ENCODE measurements around the gene PARD6B. TPM values are rescaled to one million over a fixed set of nuclear protein-coding genes. Genes with fewer than 3 reads are reported as not detected.

Gene PARD6B
- total RNA-seq, 1 experiment from 2014 or later = 153 TPM

GRCh38 chr20:50728486-50728980 lies 2.8 kb upstream of the PARD6B start:
- H3K9me3 Mint-ChIP-seq (ENCODE audit: unreplicated experiment) = no peaks in the 10 kb centered on the region
- intact Hi-C loops (cut with micrococcal nuclease; ENCODE audit: unreplicated experiment) = no loop called here
- no peak for TF ChIP-seq CTCF (IDR thresholded peaks at IDR 0.05; ENCODE audit: insufficient read depth in 1 of 2, low read depth in 1 of 2, low read length in 1 of 2, severe bottlenecking in 1 of 2, unreplicated experiment in 1 of 2)
- no peak overlapping the region for H3K4me3 ChIP-seq (ENCODE audit: low read depth, low read length)
- CTCF ChIA-PET = interaction anchor here (0.7 to 3.6 kb wide), 14 partner anchors 12 to 140 kb away, joined by 3 to 31 read pairs (median 4); partner anchors contain the start of gene BCAS4
- BruUV-seq (replicated peaks) = no TSS peak
- H3K27me3 Mint-ChIP-seq (ENCODE audit: insufficient read depth, unreplicated experiment) = no peaks in the 10 kb centered on the region
- no peak for DNase-seq
- H3K4me3 Mint-ChIP-seq (ENCODE audit: unreplicated experiment) = peak overlapping the region; percentile 88
- no peaks in the 10 kb centered on the region for H3K27me3 ChIP-seq (replicated peaks; ENCODE audit: control insufficient read depth, insufficient read depth, low read length)
- no peaks in the 10 kb centered on the region for H3K36me3 ChIP-seq (ENCODE audit: control insufficient read depth, insufficient read depth, low read length)
- H3K4me1 Mint-ChIP-seq (ENCODE audit: low read depth, unreplicated experiment) = peaks cover 20% of the 10 kb centered on the region
- peaks cover 64% of the 10 kb centered on the region for H3K4me1 ChIP-seq
- no peaks in the 10 kb centered on the region for H3K9me3 ChIP-seq
- H3K36me3 Mint-ChIP-seq (ENCODE audit: insufficient read depth, unreplicated experiment) = peaks cover 37% of the 10 kb centered on the region
- POLR2A ChIA-PET = interaction anchor here (0.8 to 2.1 kb wide), 3 partner anchors 11 to 62 kb away, joined by 3 to 19 read pairs (median 5); no protein-coding TSS in a partner anchor
- H3K27ac Mint-ChIP-seq (ENCODE audit: unreplicated experiment) = peak overlapping the region; percentile 96

DNA sequence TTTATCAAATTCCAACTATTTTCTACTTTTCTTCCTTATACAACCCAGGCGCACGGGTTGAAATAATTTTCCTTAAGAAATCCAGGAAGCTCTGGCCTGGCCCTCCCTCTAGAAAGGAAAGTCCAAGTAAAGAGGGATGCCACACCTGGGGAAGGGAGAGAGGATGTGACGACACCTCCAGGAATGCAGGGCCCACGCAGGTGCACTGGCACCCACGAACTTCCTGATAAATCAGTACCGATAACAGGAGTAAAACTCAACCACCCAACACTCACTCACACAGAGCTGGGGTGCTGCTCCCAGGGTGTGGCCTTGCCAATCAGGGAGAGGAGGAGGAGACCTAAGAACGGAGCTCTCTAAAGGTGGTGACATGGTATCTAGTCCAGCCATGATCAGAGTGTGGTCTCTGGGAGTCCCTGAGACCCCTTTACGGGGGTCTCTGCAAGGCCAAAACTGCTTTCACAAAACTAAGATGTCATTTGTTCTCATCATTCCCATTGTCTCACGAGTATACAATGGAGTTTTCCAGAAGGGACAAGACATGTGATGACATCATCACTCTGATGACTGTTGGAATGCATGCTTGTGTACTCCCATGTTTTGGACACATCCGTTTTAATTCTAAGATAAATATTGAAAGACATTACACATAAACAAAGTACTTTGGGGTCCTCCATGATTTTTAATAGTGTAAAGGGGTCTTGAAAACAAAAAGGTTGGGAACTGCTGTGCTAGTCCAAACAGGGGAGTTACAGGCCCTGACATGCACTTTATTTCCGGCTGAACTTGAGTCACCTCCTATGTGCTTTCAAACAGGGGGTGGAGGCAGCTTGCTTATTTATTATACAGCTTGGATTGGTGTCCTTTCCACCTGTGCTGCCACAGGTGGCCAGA lies 2.2 kb upstream of the PARD6B start:
- no peaks in the 10 kb centered on the region for H3K9me3 Mint-ChIP-seq (ENCODE audit: unreplicated experiment)
- no peaks in the 10 kb centered on the region for H3K27me3 Mint-ChIP-seq (ENCODE audit: insufficient read depth, unreplicated experiment)
- intact Hi-C loops (cut with micrococcal nuclease; ENCODE audit: unreplicated experiment) = no loop called here
- peaks cover 44% of the 10 kb centered on the region for H3K36me3 Mint-ChIP-seq (ENCODE audit: insufficient read depth, unreplicated experiment)
- no TSS peak for BruUV-seq (replicated peaks)
- no peaks in the 10 kb centered on the region for H3K27me3 ChIP-seq (replicated peaks; ENCODE audit: control insufficient read depth, insufficient read depth, low read length)
- no peaks in the 10 kb centered on the region for H3K9me3 ChIP-seq
- peak; percentile 68 to 92 for DNase-seq
- H3K4me1 Mint-ChIP-seq (ENCODE audit: low read depth, unreplicated experiment) = peaks cover 25% of the 10 kb centered on the region
- CTCF ChIA-PET = interaction anchor here (1.0 to 6.8 kb wide), 18 partner anchors 10 to 103 kb away, joined by 3 to 53 read pairs (median 7); partner anchors contain the start of gene BCAS4
- POLR2A ChIA-PET = interaction anchor here (1.0 to 5.3 kb wide), 7 partner anchors 10 to 62 kb away, joined by 3 to 36 read pairs (median 7); no protein-coding TSS in a partner anchor
- H3K4me1 ChIP-seq = peaks cover 64% of the 10 kb centered on the region
- H3K36me3 ChIP-seq (ENCODE audit: control insufficient read depth, insufficient read depth, low read length) = no peaks in the 10 kb centered on the region
- no peak for TF ChIP-seq CTCF (IDR thresholded peaks at IDR 0.05; ENCODE audit: insufficient read depth in 1 of 2, low read depth in 1 of 2, low read length in 1 of 2, severe bottlenecking in 1 of 2, unreplicated experiment in 1 of 2)
- no peak overlapping the region for H3K4me3 ChIP-seq (ENCODE audit: low read depth, low read length)
- H3K27ac Mint-ChIP-seq (ENCODE audit: unreplicated experiment) = peak overlapping the region; percentile 96
- H3K4me3 Mint-ChIP-seq (ENCODE audit: unreplicated experiment) = peak overlapping the region; percentile 88
